ENCODE results near the gene TNS1. TPM values are rescaled to one million over a fixed set of nuclear protein-coding genes. Genes with fewer than 3 reads are reported as not detected.
A peak's percentile ranks its signal among the peaks of the same experiment; 100 is the strongest.
"Not testable (repeated sequence)": the region's sequence is repeated elsewhere in the genome, so short reads cannot be mapped to it uniquely, and the experiment has no call there.

Gene TNS1
- total RNA-seq, 1 experiment from 2014 or later: 4.5 TPM

DNA sequence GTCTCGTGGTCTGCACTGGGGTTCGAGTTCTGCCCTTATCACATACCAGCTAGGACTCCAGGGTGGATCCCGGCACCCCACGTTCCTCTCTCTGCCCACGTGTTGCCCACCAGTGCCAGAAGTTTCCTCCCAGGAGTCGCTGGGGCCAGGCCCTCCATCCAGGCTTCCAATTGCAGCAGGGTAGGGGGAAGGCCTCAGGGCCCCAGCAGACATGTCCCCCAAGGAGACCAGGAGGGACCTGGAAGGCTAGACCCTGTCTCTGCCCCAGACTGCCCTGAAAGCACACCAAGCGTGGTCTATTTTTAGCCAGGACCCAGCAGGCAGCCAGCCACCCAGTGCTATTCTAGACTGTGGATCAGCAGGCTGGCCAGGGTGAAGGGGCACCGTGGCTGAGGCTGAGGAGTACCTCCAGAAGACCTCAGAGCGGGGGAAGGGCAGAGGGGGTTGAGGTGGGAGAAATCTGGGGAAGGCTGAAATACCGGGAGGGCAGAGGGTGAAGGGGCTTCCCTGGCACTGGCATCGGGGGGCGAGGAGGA, 18.8 kb upstream of the TNS1 start (continued):
- TF ChIP-seq FOXJ3 (CRISPR knock-in tag; IDR thresholded peaks at IDR 0.05; ENCODE audit: borderline replicate concordance): no peak

DNA sequence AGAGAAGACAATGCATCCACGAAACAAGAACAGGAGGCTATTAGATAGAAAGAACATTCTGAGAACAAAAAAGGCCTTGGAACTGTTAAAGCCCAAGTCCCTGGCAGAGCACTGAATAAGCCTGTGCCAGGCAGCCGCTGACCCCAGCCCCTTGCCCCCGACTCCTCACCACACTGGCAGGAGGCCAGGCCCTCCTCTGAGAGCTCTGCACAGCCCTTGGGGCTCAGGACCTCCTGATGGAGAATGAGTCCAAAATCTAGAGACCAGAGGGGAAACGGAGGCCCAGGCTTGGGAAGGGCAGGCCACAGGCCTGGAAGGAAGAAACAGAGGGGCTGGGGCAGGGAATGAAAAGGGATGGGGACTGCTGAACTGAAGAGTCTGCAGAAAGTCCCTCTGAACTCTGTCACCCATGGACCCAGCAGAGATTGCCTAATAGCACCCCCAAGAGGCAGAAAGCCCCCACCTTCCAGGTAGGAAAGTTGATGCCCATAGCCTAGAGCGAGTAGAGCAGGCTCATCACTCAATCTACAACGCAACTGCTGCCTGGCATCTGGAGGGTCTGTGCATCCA, 18.3 kb upstream of the TNS1 start:
- no peaks in the 10 kb centered on the region for H3K9me3 Mint-ChIP-seq
- H3K27me3 Mint-ChIP-seq (ENCODE audit: low read depth): no peaks in the 10 kb centered on the region; the same call in 1 of the 2 replicates
- peak; percentile 29 for ATAC-seq
- no peaks in the 10 kb centered on the region for H3K36me3 Mint-ChIP-seq
- no peak overlapping the region for H3K27ac Mint-ChIP-seq
- ChIA-PET POLR2A (no interaction called here), CTCF (interaction anchor here (1.0 to 1.2 kb wide), 3 partner anchors 27 to 235 kb away, joined by 3 to 6 read pairs (median 5); no protein-coding TSS in a partner anchor)
- H3K4me1 Mint-ChIP-seq: peaks cover 28% of the 10 kb centered on the region
- no peak overlapping the region for H3K4me3 Mint-ChIP-seq
- TF ChIP-seq, protein P1, sequence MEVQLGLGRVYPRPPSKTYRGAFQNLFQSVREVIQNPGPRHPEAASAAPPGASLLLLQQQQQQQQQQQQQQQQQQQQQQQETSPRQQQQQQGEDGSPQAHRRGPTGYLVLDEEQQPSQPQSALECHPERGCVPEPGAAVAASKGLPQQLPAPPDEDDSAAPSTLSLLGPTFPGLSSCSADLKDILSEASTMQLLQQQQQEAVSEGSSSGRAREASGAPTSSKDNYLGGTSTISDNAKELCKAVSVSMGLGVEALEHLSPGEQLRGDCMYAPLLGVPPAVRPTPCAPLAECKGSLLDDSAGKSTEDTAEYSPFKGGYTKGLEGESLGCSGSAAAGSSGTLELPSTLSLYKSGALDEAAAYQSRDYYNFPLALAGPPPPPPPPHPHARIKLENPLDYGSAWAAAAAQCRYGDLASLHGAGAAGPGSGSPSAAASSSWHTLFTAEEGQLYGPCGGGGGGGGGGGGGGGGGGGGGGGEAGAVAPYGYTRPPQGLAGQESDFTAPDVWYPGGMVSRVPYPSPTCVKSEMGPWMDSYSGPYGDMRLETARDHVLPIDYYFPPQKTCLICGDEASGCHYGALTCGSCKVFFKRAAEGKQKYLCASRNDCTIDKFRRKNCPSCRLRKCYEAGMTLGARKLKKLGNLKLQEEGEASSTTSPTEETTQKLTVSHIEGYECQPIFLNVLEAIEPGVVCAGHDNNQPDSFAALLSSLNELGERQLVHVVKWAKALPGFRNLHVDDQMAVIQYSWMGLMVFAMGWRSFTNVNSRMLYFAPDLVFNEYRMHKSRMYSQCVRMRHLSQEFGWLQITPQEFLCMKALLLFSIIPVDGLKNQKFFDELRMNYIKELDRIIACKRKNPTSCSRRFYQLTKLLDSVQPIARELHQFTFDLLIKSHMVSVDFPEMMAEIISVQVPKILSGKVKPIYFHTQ (CRISPR knock-in tag; IDR thresholded peaks at IDR 0.05): no peak
- TF ChIP-seq IRF2 (CRISPR knock-in tag; IDR thresholded peaks at IDR 0.05; ENCODE audit: borderline replicate concordance, low read depth): no peak
- no peak for TF ChIP-seq ZNF671 (CRISPR knock-in tag; IDR thresholded peaks at IDR 0.05)
- no peak for TF ChIP-seq GTF2I (CRISPR knock-in tag; conservative IDR thresholded peaks at IDR 0.05)
- no peak for TF ChIP-seq ZNF396 (CRISPR knock-in tag; IDR thresholded peaks at IDR 0.05; ENCODE audit: borderline replicate concordance)
- DNase-seq (ENCODE audit: low spot score): no peak

DNA sequence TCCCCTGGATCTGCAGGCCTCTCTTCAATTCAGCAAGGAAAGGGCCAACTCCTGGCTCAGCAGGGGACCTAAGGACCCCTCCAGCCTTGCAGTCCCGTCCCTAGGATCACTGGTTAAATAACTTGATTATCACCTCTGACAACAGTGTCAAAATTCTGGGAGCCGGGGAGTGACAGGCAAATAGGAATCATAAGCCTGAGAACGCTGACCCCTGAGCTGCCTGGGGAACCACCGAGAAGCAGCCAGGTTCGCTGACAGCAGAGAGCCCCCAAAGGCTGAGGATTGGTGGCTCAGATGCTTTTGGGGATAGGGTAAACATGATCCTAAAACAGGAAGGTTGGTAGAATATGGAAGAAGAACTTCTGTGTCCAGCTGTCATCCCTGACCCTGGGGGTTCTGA, 17.5 kb upstream of the TNS1 start:
- CTCF ChIA-PET: interaction anchor here (1.0 to 1.2 kb wide), 3 partner anchors 26 to 235 kb away, joined by 3 to 6 read pairs (median 5); no protein-coding TSS in a partner anchor
- Mint-ChIP-seq H3K36me3 (no peaks in the 10 kb centered on the region), H3K9me3 (no peaks in the 10 kb centered on the region), H3K4me3 (no peak overlapping the region), H3K27ac (no peak overlapping the region), H3K4me1 (peaks cover 25% of the 10 kb centered on the region), H3K27me3 (ENCODE audit: low read depth) (no peaks in the 10 kb centered on the region; the same call in 1 of the 2 replicates)
- ATAC-seq: no peak
- POLR2A ChIA-PET: no interaction called here
- DNase-seq (ENCODE audit: low spot score): no peak
- no peak for TF ChIP-seq CREB1 (CRISPR knock-in tag; IDR thresholded peaks at IDR 0.05)
- TF ChIP-seq ZNF138 (CRISPR knock-in tag; conservative IDR thresholded peaks at IDR 0.05): no peak

DNA sequence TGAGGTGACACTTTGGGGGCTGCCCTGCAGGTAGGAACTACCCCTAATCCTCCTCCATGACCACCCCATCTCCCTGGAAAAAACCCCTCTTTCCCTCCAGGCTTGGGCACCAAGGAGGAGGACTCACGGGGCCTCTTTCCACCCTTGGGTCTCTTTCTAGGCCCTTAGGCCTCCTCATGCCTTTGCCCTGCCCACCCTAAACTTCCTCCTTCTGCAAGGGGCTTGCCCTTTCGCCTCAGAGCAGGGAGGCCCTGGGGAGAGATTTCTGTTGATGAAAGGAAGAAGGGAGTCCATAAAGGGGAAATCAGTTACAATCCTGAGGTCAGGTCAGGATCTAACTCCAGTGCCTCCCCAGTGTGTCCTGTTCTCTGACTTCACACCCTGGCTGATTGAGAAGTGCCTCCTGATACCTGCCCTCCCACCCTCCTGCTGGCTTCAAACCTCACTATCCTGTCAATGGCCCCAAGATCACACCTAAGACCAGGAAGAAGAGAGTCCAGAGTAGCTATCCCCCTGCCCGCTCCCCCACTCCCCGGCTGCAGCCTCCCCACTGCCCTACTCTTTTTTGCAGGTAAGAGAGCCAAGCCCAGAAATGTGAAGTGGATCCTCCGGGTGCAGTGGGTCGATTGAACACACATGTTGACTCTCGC, 16.7 kb upstream of the TNS1 start:
- CTCF ChIA-PET: interaction anchor here (1.2 kb wide), 1 partner anchor 25 kb away, joined by 5 read pairs; no protein-coding TSS in a partner anchor
- Mint-ChIP-seq H3K27me3 (ENCODE audit: low read depth) (no peaks in the 10 kb centered on the region; the same call in 1 of the 2 replicates), H3K36me3 (no peaks in the 10 kb centered on the region), H3K4me1 (peaks cover 30% of the 10 kb centered on the region), H3K4me3 (no peak overlapping the region), H3K27ac (no peak overlapping the region), H3K9me3 (no peaks in the 10 kb centered on the region)
- TF ChIP-seq, protein P2, sequence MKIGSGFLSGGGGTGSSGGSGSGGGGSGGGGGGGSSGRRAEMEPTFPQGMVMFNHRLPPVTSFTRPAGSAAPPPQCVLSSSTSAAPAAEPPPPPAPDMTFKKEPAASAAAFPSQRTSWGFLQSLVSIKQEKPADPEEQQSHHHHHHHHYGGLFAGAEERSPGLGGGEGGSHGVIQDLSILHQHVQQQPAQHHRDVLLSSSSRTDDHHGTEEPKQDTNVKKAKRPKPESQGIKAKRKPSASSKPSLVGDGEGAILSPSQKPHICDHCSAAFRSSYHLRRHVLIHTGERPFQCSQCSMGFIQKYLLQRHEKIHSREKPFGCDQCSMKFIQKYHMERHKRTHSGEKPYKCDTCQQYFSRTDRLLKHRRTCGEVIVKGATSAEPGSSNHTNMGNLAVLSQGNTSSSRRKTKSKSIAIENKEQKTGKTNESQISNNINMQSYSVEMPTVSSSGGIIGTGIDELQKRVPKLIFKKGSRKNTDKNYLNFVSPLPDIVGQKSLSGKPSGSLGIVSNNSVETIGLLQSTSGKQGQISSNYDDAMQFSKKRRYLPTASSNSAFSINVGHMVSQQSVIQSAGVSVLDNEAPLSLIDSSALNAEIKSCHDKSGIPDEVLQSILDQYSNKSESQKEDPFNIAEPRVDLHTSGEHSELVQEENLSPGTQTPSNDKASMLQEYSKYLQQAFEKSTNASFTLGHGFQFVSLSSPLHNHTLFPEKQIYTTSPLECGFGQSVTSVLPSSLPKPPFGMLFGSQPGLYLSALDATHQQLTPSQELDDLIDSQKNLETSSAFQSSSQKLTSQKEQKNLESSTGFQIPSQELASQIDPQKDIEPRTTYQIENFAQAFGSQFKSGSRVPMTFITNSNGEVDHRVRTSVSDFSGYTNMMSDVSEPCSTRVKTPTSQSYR (CRISPR knock-in tag; IDR thresholded peaks at IDR 0.05): no peak
- TF ChIP-seq CREB1 (CRISPR knock-in tag; IDR thresholded peaks at IDR 0.05) (no peak), ZNF396 (CRISPR knock-in tag; IDR thresholded peaks at IDR 0.05; ENCODE audit: borderline replicate concordance) (no peak), ZNF138 (CRISPR knock-in tag; conservative IDR thresholded peaks at IDR 0.05) (no peak), TCF7 (CRISPR knock-in tag; IDR thresholded peaks at IDR 0.05; ENCODE audit: low read depth) (no peak), TEAD1 (CRISPR knock-in tag; IDR thresholded peaks at IDR 0.05) (no peak)
- TF ChIP-seq, protein P3, sequence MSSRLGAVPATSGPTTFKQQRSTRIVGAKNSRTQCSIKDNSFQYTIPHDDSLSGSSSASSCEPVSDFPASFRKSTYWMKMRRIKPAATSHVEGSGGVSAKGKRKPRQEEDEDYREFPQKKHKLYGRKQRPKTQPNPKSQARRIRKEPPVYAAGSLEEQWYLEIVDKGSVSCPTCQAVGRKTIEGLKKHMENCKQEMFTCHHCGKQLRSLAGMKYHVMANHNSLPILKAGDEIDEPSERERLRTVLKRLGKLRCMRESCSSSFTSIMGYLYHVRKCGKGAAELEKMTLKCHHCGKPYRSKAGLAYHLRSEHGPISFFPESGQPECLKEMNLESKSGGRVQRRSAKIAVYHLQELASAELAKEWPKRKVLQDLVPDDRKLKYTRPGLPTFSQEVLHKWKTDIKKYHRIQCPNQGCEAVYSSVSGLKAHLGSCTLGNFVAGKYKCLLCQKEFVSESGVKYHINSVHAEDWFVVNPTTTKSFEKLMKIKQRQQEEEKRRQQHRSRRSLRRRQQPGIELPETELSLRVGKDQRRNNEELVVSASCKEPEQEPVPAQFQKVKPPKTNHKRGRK (CRISPR knock-in tag; IDR thresholded peaks at IDR 0.05; ENCODE audit: borderline replicate concordance): no peak
- TF ChIP-seq, protein P4, sequence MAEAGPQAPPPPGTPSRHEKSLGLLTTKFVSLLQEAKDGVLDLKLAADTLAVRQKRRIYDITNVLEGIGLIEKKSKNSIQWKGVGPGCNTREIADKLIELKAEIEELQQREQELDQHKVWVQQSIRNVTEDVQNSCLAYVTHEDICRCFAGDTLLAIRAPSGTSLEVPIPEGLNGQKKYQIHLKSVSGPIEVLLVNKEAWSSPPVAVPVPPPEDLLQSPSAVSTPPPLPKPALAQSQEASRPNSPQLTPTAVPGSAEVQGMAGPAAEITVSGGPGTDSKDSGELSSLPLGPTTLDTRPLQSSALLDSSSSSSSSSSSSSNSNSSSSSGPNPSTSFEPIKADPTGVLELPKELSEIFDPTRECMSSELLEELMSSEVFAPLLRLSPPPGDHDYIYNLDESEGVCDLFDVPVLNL (CRISPR knock-in tag; IDR thresholded peaks at IDR 0.05; ENCODE audit: borderline replicate concordance, low read depth): no peak
- TF ChIP-seq, protein P5, sequence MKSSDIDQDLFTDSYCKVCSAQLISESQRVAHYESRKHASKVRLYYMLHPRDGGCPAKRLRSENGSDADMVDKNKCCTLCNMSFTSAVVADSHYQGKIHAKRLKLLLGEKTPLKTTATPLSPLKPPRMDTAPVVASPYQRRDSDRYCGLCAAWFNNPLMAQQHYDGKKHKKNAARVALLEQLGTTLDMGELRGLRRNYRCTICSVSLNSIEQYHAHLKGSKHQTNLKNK (CRISPR knock-in tag; IDR thresholded peaks at IDR 0.05): no peak
- TF ChIP-seq, protein P6, sequence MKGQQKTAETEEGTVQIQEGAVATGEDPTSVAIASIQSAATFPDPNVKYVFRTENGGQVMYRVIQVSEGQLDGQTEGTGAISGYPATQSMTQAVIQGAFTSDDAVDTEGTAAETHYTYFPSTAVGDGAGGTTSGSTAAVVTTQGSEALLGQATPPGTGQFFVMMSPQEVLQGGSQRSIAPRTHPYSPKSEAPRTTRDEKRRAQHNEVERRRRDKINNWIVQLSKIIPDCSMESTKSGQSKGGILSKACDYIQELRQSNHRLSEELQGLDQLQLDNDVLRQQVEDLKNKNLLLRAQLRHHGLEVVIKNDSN (CRISPR knock-in tag; IDR thresholded peaks at IDR 0.05): no peak
- DNase-seq (ENCODE audit: low spot score): no peak
- POLR2A ChIA-PET: no interaction called here
- no peak for ATAC-seq

DNA sequence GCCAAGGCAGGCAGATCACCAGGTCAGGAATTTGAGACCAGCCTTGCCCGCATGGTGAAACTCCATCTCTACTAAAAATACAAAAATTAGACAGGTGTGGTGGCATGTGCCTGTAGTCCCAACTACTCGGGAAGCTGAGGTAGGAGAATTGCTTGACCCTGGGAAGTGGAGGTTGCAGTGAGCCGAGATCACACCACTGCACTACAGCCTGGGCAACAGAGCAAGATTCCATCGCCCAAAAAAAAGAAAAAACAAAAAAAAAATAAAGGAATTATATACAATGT, 16.0 kb upstream of the TNS1 start:
- DNase-seq (ENCODE audit: low spot score); H3K27me3 Mint-ChIP-seq (ENCODE audit: low read depth); H3K36me3 Mint-ChIP-seq; POLR2A ChIA-PET; H3K27ac Mint-ChIP-seq; ATAC-seq; CTCF ChIA-PET; H3K4me3 Mint-ChIP-seq; H3K9me3 Mint-ChIP-seq: not testable (repeated sequence)
- peaks cover 31% of the 10 kb centered on the region for H3K4me1 Mint-ChIP-seq

Data from WTC11 (cell line).